AG09319 (cell line): ENCODE data around the gene NFIC.

Source experiments
- DNase-seq: peaks from one replicate; pipeline ENCODE4 v3.0.0-alpha.2; 2010; ENCODE audit warnings: low read depth; ENCODE audit errors: extremely low read depth
- CTCF ChIP-seq: IDR thresholded peaks from 2 replicates; pipeline ENCODE4 v1.5.1; 2011; ENCODE audit warnings: low read depth, mild to moderate bottlenecking, inconsistent platforms, low read length, moderate library complexity

The NFIC gene

DNA sequence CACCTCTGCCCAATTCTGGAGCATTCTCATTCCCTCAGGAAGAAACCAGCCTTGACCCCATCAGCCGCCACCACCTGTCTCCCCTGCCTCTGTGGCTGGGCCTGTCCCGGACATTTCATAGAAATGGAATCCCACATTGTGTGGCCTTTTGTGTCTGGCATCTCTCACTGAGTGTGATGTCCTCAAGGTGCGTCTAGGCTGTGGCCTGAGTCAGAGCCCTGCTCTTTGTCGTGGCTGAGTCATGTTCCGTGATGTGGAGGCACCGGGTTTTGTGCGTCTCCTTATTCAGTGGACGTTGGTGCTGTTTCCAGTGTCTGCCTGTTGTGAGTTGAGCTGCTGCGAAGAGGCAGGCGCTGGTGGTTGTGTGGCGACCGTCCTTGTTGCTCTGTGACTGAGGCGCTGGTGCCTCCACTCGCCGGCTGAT lies 143.2 kb downstream of the NFIC start:
- DNase-seq: no peak
- no peak for TF ChIP-seq CTCF

- no peak for DNase-seq
- no peak for TF ChIP-seq CTCF
Observed at GRCh38 chr19:3510727-3511126, 144.3 kb downstream of the NFIC start.

GRCh38 chr19:3511506-3512251 lies 145.3 kb downstream of the NFIC start:
- TF ChIP-seq CTCF: no peak
- DNase-seq: no peak

DNA sequence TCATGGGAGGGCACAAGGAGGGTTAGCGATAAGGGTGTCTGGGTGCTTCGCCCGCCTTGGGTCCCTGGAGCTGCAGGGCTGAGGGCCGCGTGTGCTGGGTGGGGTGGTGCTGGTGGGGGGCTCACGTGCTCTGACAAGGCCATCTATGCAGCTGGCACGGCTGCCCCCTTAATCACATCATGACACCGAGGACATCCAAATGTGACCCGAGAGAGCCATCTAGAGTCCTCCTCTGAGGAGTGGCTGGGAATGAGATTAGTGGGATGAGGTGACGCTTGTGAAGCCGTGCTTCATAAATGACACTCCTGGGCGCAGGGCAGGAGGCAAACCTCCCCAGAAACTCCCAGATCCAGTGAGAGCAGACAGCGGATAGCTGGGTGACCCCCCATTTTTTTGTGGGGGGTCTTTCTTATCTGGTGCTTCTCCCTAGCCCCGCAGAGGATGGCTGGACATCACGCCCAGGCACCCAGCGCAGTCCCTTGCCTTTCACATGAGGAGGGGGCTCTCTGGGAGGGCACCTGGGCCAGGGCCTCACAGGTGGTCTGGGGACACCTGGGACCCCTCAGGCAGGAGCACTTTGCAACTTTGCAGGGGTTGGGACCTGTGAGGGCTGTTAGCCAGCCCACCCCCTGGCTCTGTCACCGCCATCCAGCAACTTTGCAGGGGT lies 146.3 kb downstream of the NFIC start:
- DNase-seq: no peak
- no peak for TF ChIP-seq CTCF

DNA sequence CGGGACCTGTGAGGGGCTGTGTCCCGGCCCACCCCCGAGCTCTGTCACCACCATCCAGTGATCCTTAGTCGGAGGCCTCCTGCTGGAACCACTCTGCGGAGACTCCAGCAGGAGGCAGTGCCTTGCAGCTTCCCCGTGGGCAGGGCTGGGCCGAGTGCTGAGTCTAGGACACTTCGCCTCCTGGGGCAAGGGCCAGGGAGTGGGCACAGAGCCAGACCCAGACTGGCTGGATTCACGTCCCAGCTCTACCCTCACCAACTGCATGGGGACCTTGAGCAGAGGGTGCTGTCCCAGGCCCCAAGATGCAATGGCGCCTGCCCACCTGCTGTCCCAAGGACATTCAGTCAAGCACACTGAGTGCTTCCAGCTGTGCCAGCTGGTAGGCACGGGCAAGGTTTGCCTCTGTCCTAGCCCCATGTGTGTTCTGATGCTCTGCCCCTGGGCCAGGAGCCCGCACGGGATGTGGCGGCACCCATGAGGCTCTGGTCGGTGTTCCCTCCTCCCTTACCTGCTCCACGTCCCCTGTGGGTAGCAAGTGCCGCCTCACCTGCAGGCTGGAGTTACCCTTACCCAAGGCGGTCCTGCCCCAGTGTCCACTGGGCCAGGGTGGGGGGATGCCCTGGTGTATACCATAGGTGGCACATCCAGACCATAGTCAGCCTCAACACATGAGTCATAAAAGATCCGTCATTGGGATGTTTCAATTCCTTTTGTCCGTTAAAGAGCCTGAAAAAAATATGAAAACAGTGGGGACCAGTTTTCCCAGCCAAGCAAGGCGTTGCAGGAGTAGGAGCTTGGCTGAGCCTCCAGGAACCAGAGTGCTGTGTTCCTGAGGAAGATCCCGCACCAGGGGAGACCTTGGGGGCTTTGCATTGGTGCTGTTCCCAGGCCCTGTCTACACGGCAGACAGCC lies 147.1 kb downstream of the NFIC start:
- TF ChIP-seq CTCF: no peak
- DNase-seq: no peak

DNA sequence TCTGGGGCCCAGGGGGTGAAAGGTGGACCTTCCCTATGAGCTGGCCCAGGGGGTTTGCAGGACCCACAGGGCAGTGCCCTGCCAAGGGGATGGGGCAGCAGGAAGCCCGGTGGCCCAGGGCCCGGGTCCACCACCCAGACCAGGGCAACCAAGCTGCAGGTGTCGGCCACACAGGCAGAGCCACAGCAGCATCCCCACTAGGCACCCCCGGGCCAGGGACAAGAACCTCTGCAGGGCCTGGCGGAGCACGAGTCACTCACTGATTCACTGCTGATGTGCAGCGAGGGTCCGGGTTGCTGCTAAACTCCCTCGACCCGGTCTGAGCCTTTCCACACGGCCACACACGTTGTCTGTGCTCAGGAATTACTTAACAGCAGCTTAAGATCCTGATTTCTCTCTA lies 148.5 kb downstream of the NFIC start:
- TF ChIP-seq CTCF: no peak
- DNase-seq: no peak
